ENCODE results near the gene SYCE3. TPM values are rescaled to one million over a fixed set of nuclear protein-coding genes. Genes with fewer than 3 reads are reported as not detected.

The SYCE3 gene
- total RNA-seq, 2 experiments from 2014 or later = not detected

DNA sequence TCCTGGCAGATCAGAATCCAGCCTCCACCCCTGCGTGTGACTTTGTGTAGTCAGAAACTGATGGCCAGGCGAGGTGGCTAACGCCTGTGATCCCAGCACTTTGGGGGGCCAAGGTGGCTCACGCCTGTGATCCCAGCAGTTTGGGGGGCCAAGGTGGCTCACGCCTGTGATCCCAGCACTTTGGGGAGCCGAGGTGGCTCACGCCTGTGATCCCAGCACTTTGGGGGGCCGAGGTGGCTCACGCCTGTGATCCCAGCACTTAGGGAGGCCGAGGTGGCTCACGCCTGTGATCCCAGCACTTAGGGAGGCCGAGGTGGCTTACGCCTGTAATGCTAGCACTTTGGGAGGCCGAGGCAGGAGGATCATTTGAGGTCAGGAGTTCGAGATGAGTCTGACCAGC lies 49.5 kb downstream of the SYCE3 start:
- ATAC-seq (no peak), DNase-seq (no peak)
- H3K4me3 Mint-ChIP-seq = no peak overlapping the region
- no peak overlapping the region for H3K27ac Mint-ChIP-seq
- H3K27me3 Mint-ChIP-seq (ENCODE audit: low read depth) = no peaks in the 10 kb centered on the region
- POLR2A ChIA-PET = no interaction called here
- H3K36me3 Mint-ChIP-seq (ENCODE audit: low read depth) = peaks cover 46% of the 10 kb centered on the region
- peaks cover 34% of the 10 kb centered on the region for H3K4me1 Mint-ChIP-seq (ENCODE audit: low read depth)
- no peaks in the 10 kb centered on the region for H3K9me3 Mint-ChIP-seq (ENCODE audit: insufficient read depth)
- CTCF ChIA-PET = interaction anchor here (1.4 kb wide), 1 partner anchor 12 kb away, joined by 17 read pairs; the partner anchor contains the start of gene SCO2

GRCh38 chr22:50508897-50509296 lies 53.8 kb downstream of the SYCE3 start:
- no peak for ATAC-seq
- H3K27ac Mint-ChIP-seq = peak overlapping the region; percentile 92
- POLR2A ChIA-PET = interaction anchor here (0.6 to 3.6 kb wide), 12 partner anchors 9 to 256 kb away, joined by 3 to 82 read pairs (median 10); partner anchors contain the start of genes SCO2 and TYMP
- no peaks in the 10 kb centered on the region for H3K9me3 Mint-ChIP-seq (ENCODE audit: insufficient read depth)
- peaks cover 30% of the 10 kb centered on the region for H3K36me3 Mint-ChIP-seq (ENCODE audit: low read depth)
- CTCF ChIA-PET = interaction anchor here (1.0 to 3.8 kb wide), 9 partner anchors 8 to 321 kb away, joined by 3 to 55 read pairs (median 5); partner anchors contain the start of genes SCO2 and SYCE3
- no peak for DNase-seq
- H3K4me3 Mint-ChIP-seq = peak overlapping the region; percentile 86
- H3K4me1 Mint-ChIP-seq (ENCODE audit: low read depth) = peaks cover 27% of the 10 kb centered on the region
- no peaks in the 10 kb centered on the region for H3K27me3 Mint-ChIP-seq (ENCODE audit: low read depth)

- no peaks in the 10 kb centered on the region for H3K9me3 Mint-ChIP-seq (ENCODE audit: insufficient read depth)
- CTCF ChIA-PET = interaction anchor here (0.6 to 3.8 kb wide), 17 partner anchors 9 to 320 kb away, joined by 3 to 55 read pairs (median 4); partner anchors contain the start of genes SCO2 and SYCE3
- DNase-seq = peak; percentile 98
- H3K27me3 Mint-ChIP-seq (ENCODE audit: low read depth) = no peaks in the 10 kb centered on the region
- H3K36me3 Mint-ChIP-seq (ENCODE audit: low read depth) = peaks cover 30% of the 10 kb centered on the region
- ATAC-seq = peak; percentile 76
- H3K27ac Mint-ChIP-seq = peak within 1 kb of the TSS; percentile 94
- peaks cover 25% of the 10 kb centered on the region for H3K4me1 Mint-ChIP-seq (ENCODE audit: low read depth)
- H3K4me3 Mint-ChIP-seq = peak within 1 kb of the TSS; percentile 98
- POLR2A ChIA-PET = interaction anchor here (0.6 to 3.6 kb wide), 30 partner anchors 9 to 257 kb away, joined by 3 to 82 read pairs (median 4); partner anchors contain the start of genes CHKB, HDAC10, SCO2 and SYCE3
These were observed 54.5 kb downstream of the SYCE3 start, which contains the start of gene NCAPH2 for GRCh38 chr22:50507991-50508884. Gene NCAPH2 (plus strand): TSS chr22:50508224. CDS start chr22:50508338, 114 bp downstream.

- Mint-ChIP-seq H3K9me3 (ENCODE audit: insufficient read depth) (no peaks in the 10 kb centered on the region), H3K4me3 (peak within 1 kb of the TSS; percentile 98), H3K27me3 (ENCODE audit: low read depth) (no peaks in the 10 kb centered on the region), H3K4me1 (ENCODE audit: low read depth) (peaks cover 21% of the 10 kb centered on the region), H3K36me3 (ENCODE audit: low read depth) (peaks cover 25% of the 10 kb centered on the region), H3K27ac (peak within 1 kb of the TSS; percentile 94)
- ATAC-seq (peak; percentile 87), DNase-seq (peak; percentile 94)
- ChIA-PET POLR2A (interaction anchor here (0.6 to 3.6 kb wide), 25 partner anchors 9 to 256 kb away, joined by 3 to 82 read pairs (median 4); partner anchors contain the start of genes CHKB, HDAC10, SCO2 and SYCE3), CTCF (interaction anchor here (0.9 to 3.8 kb wide), 13 partner anchors 10 to 320 kb away, joined by 3 to 55 read pairs (median 4); partner anchors contain the start of genes SCO2 and SYCE3)
These were observed 55.2 kb downstream of the SYCE3 start, which contains the start of gene LMF2 for GRCh38 chr22:50507421-50507990. Gene LMF2 (minus strand): TSS chr22:50507702. CDS start chr22:50507675, 27 bp downstream.

GRCh38 chr22:50506611-50507420 lies 55.9 kb downstream of the SYCE3 start:
- Mint-ChIP-seq H3K9me3 (ENCODE audit: insufficient read depth) (no peaks in the 10 kb centered on the region), H3K27ac (peak overlapping the region; percentile 94), H3K27me3 (ENCODE audit: low read depth) (no peaks in the 10 kb centered on the region), H3K36me3 (ENCODE audit: low read depth) (peaks cover 21% of the 10 kb centered on the region), H3K4me1 (ENCODE audit: low read depth) (peaks cover 14% of the 10 kb centered on the region), H3K4me3 (peak overlapping the region; percentile 98)
- DNase-seq (no peak), ATAC-seq (no peak)
- POLR2A ChIA-PET = interaction anchor here (1.0 to 3.6 kb wide), 11 partner anchors 9 to 262 kb away, joined by 3 to 82 read pairs (median 4); partner anchors contain the start of genes SCO2 and SYCE3
- CTCF ChIA-PET = interaction anchor here (1.1 to 3.8 kb wide), 5 partner anchors 9 to 254 kb away, joined by 3 to 55 read pairs (median 4); partner anchors contain the start of gene SCO2

- no peaks in the 10 kb centered on the region for H3K9me3 Mint-ChIP-seq (ENCODE audit: insufficient read depth)
- H3K27ac Mint-ChIP-seq = peak overlapping the region; percentile 94
- H3K27me3 Mint-ChIP-seq (ENCODE audit: low read depth) = no peaks in the 10 kb centered on the region
- ChIA-PET CTCF (no interaction called here), POLR2A (interaction anchor here (1.0 to 2.0 kb wide), 4 partner anchors 20 to 262 kb away, joined by 3 to 4 read pairs (median 4); partner anchors contain the start of gene SCO2)
- DNase-seq (no peak), ATAC-seq (no peak)
- H3K4me3 Mint-ChIP-seq = peak overlapping the region; percentile 98
- H3K4me1 Mint-ChIP-seq (ENCODE audit: low read depth) = peaks cover 14% of the 10 kb centered on the region
- peaks cover 21% of the 10 kb centered on the region for H3K36me3 Mint-ChIP-seq (ENCODE audit: low read depth)
These were observed 56.7 kb downstream of the SYCE3 start for GRCh38 chr22:50505776-50506610.

DNA sequence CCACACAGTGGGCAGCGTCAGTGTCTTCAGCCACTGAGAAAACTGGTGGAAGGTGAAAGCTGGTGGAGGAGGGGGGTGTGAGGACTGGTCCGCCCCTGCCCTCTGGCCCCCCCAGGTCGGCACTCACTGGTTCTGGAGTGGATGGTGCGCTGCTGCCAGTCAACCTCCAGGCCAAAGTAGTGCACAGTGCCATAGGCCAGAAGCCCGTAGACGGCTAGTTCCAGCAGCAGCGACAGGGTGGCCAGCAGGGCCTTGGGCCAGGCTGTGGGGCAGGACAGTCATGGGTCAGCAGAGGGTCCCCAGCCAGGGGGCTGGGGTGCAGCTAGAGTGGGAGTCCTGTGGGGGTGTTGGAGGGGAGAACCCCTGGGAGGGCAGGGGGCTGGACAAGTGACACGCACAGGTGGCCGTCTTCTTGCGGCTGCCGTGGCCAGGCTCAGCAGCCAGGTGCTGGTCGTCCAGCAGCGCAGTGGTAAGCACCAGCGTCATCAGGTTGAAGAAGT lies 57.4 kb downstream of the SYCE3 start:
- ChIA-PET CTCF (no interaction called here), POLR2A (interaction anchor here (1.3 to 2.0 kb wide), 2 partner anchors 34 to 261 kb away, joined by 4 read pairs; no protein-coding TSS in a partner anchor)
- H3K4me3 Mint-ChIP-seq = peak overlapping the region; percentile 45
- H3K27me3 Mint-ChIP-seq (ENCODE audit: low read depth) = no peaks in the 10 kb centered on the region
- no peaks in the 10 kb centered on the region for H3K9me3 Mint-ChIP-seq (ENCODE audit: insufficient read depth)
- DNase-seq (no peak), ATAC-seq (no peak)
- H3K4me1 Mint-ChIP-seq (ENCODE audit: low read depth) = peaks cover 14% of the 10 kb centered on the region
- H3K27ac Mint-ChIP-seq = no peak overlapping the region
- H3K36me3 Mint-ChIP-seq (ENCODE audit: low read depth) = peaks cover 21% of the 10 kb centered on the region

- no peaks in the 10 kb centered on the region for H3K9me3 Mint-ChIP-seq (ENCODE audit: insufficient read depth)
- H3K27ac Mint-ChIP-seq = no peak overlapping the region
- H3K4me3 Mint-ChIP-seq = no peak overlapping the region
- POLR2A ChIA-PET = interaction anchor here (2.0 kb wide), 1 partner anchor 34 kb away, joined by 4 read pairs; no protein-coding TSS in a partner anchor
- H3K27me3 Mint-ChIP-seq (ENCODE audit: low read depth) = no peaks in the 10 kb centered on the region
- ATAC-seq (no peak), DNase-seq (no peak)
- CTCF ChIA-PET = no interaction called here
- H3K4me1 Mint-ChIP-seq (ENCODE audit: low read depth) = peaks cover 12% of the 10 kb centered on the region
- peaks cover 20% of the 10 kb centered on the region for H3K36me3 Mint-ChIP-seq (ENCODE audit: low read depth)
These were observed 58.1 kb downstream of the SYCE3 start for GRCh38 chr22:50504369-50505211.

DNA sequence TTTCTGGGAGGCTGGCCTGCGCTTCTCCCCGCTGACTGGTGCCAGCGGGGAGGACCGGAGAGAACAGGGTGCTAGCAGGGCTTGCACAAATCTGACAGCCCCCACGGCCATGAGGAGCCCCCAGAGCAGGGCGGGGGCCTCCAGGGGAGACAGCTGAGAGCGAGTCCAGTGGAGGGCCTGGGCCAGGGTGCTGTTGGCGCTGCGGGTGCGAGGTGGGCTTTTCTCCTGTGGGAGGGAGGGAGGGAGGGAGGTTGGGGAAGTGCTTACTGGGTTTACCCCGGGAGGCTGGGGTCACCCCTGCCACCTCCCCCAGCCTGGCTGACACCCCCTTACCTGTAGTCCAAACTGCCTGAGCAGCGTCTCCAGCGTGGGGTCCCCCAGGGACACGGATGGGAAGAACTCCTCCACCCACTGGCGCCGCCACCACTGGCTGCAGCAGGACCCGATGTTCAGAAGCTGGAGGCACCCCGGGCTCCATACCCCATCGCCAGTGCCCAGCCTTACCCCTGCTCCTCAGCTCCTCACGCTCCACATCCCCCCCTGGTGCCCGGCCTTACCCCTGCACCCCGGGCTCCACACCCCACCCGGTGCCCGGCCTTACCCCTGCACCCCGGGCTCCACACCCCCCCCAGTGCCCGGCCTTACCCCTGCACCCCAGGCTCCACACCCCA lies 59.1 kb downstream of the SYCE3 start:
- no peaks in the 10 kb centered on the region for H3K27me3 Mint-ChIP-seq (ENCODE audit: low read depth)
- ATAC-seq = no peak
- no peaks in the 10 kb centered on the region for H3K9me3 Mint-ChIP-seq (ENCODE audit: insufficient read depth)
- DNase-seq = no peak
- no peak overlapping the region for H3K4me3 Mint-ChIP-seq
- ChIA-PET POLR2A (no interaction called here), CTCF (interaction anchor here (1.1 kb wide), 1 partner anchor 22 kb away, joined by 3 read pairs; the partner anchor contains the start of gene SCO2)
- H3K4me1 Mint-ChIP-seq (ENCODE audit: low read depth) = peaks cover 5% of the 10 kb centered on the region
- H3K36me3 Mint-ChIP-seq (ENCODE audit: low read depth) = peaks cover 14% of the 10 kb centered on the region
- H3K27ac Mint-ChIP-seq = no peak overlapping the region

Measured in activated CD8-positive, alpha-beta T cell treated with anti-CD3 and anti-CD28 coated beads, Interleukin-2, amount 10 ng/mL, durations not matched to agents 7 days and 5 days (primary cell).